HG02840 (cell line): ENCODE measurements around the gene S100B.

Experiments
- ATAC-seq: cut with Tn5 transposase; IDR thresholded peaks from one replicate; pipeline ENCODE4 v1.9.1; 2021; ENCODE audit warnings: mild to moderate bottlenecking, moderate library complexity, moderate number of reproducible peaks; ENCODE audit not compliant: unreplicated experiment, low FRiP score

The S100B gene

GRCh38 chr21:46562964-46563607 is 41.8 kb downstream of the S100B start:
- ATAC-seq, result no peak

- no peak for ATAC-seq
Measured at GRCh38 chr21:46562472-46562871, 42.4 kb downstream of the S100B start.

GRCh38 chr21:46561445-46562090 is 43.3 kb downstream of the S100B start:
- no peak for ATAC-seq

- ATAC-seq, result no peak
Measured at GRCh38 chr21:46560568-46561444, 44.1 kb downstream of the S100B start.

- ATAC-seq, result no peak
Measured at GRCh38 chr21:46559291-46559983, 45.4 kb downstream of the S100B start.

- ATAC-seq, result no peak
Measured at GRCh38 chr21:46557919-46558392, 46.9 kb downstream of the S100B start.

- no peak for ATAC-seq
Measured at GRCh38 chr21:46557469-46557868, 47.4 kb downstream of the S100B start.

- no peak for ATAC-seq
Measured at GRCh38 chr21:46556802-46557201, 48.1 kb downstream of the S100B start.

GRCh38 chr21:46555678-46556077 is 49.2 kb downstream of the S100B start:
- no peak for ATAC-seq

- no peak for ATAC-seq
Measured at GRCh38 chr21:46555225-46555617, 49.7 kb downstream of the S100B start.

- no peak for ATAC-seq
Measured at GRCh38 chr21:46554431-46555224, 50.3 kb downstream of the S100B start.

GRCh38 chr21:46553993-46554392 is 50.9 kb downstream of the S100B start:
- no peak for ATAC-seq

GRCh38 chr21:46552865-46553379 is 52.0 kb downstream of the S100B start:
- ATAC-seq, result no peak

- ATAC-seq, result no peak
Measured at GRCh38 chr21:46552274-46552673, 52.6 kb downstream of the S100B start.

GRCh38 chr21:46551636-46552241 is 53.1 kb downstream of the S100B start:
- ATAC-seq, result no peak

- ATAC-seq, result no peak
Measured at GRCh38 chr21:46550116-46550941, 54.6 kb downstream of the S100B start.

- no peak for ATAC-seq
Measured at GRCh38 chr21:46549650-46550049, 55.2 kb downstream of the S100B start.
